HCT116 (cell line): Measurements from ENCODE around the gene GGA1. TPM values are rescaled to one million over a fixed set of nuclear protein-coding genes. Genes with fewer than 3 reads are reported as not detected.

ENCODE experiments used
- ATAC-seq: fragments of 200-7000 bp; cut with Tn5 transposase; 2 replicates; pipeline ENCODE4 v1.9.1; 2020; ENCODE audit warnings: mild to moderate bottlenecking, moderate library complexity
- BruUV-seq: library from RNA; stranded (reverse); fragments of 400-500 nt; replicated peaks from 2 replicates; lab custom pipeline; 2021; lab: Mats Ljungman, UMichigan
- CTCF ChIA-PET: fragments of 300-600 bp; sonication (Branson Sonifier 250); formaldehyde crosslinking; loops from one replicate; lab custom pipeline; 2021; ENCODE audit warnings: antibody characterized with exemption; lab: Charles Lee
- POLR2A ChIA-PET: fragments of 300-600, 350-600 bp; sonication (Branson Sonifier 250); formaldehyde crosslinking; loops from one replicate; lab custom pipeline; 2021; ENCODE audit warnings: antibody characterized with exemption; lab: Charles Lee
- RAD21 ChIA-PET, 2 experiments: fragments of 300-600 bp; sonication (Branson Sonifier 250); formaldehyde crosslinking; loops; one replicate each; lab custom pipeline; 2023; ENCODE audit warnings: low total read pairs in 2 of 2; ENCODE audit not compliant: uncharacterized antibody in 2 of 2, unreplicated experiment in 2 of 2, low non-redundant PET in 1 of 2; lab: Charles Lee
- DNase-seq: peaks from one replicate; pipeline ENCODE4 v3.0.0-alpha.2; 2010; ENCODE audit warnings: low read depth, low spot score
- H2AFZ ChIP-seq: fragments of 200-600 bp; shearing (Covaris generic), sonication (generic); 2 replicates; pipeline ENCODE4 v1.6.1; 2017; ENCODE audit warnings: low read depth, mixed run types, mixed read lengths, antibody characterized with exemption, low read length; ENCODE audit not compliant: poor library complexity, severe bottlenecking
- H3K27ac ChIP-seq: 2 replicates; pipeline ENCODE4 v1.5.1; 2012; ENCODE audit warnings: low read depth, low read length
- H3K27me3 ChIP-seq: fragments of 200-600 bp; sonication (generic); 2 replicates; pipeline ENCODE4 v1.6.1; 2016; ENCODE audit warnings: mixed run types, low read length, mixed read lengths; ENCODE audit not compliant: insufficient read depth
- H3K36me3 ChIP-seq, 2 experiments: fragments of 200-500 bp in 1 of 2; fragments of 200-600 bp in 1 of 2; sonication (Bioruptor generic) in 1 of 2; sonication (generic) in 1 of 2; 2 replicates each; pipeline versions ENCODE4 v1.5.1 to v1.6.1; 2014 to 2016; ENCODE audit warnings: low read length in 2 of 2, inconsistent platforms in 1 of 2, mixed read lengths in 1 of 2, mixed run types in 1 of 2; ENCODE audit not compliant: insufficient read depth in 2 of 2, control insufficient read depth in 1 of 2
- H3K4me1 ChIP-seq, 2 experiments: fragments of 200-600 bp in 1 of 2; sonication (generic) in 1 of 2; 2 replicates each; pipeline versions ENCODE4 v1.5.1 to v1.6.1; 2012 to 2017; ENCODE audit warnings: low read length in 2 of 2, inconsistent platforms in 1 of 2, mild to moderate bottlenecking in 1 of 2, mixed read lengths in 1 of 2, mixed run types in 1 of 2, moderate library complexity in 1 of 2; ENCODE audit not compliant: insufficient read depth in 2 of 2, control insufficient read depth in 1 of 2
- H3K4me2 ChIP-seq: fragments of 200-600 bp; sonication (generic); 2 replicates; pipeline ENCODE4 v1.6.1; 2017; ENCODE audit warnings: mixed run types, low read length, mixed read lengths
- H3K4me3 ChIP-seq, 2 experiments: fragments of 200-600 bp in 1 of 2; sonication (generic) in 1 of 2; replicated peaks in 1 of 2; 2 replicates each; pipeline ENCODE4 v1.5.1; 2011 to 2016; ENCODE audit warnings: low read length in 2 of 2, control low read depth in 1 of 2, low read depth in 1 of 2, mild to moderate bottlenecking in 1 of 2, mixed read lengths in 1 of 2, mixed run types in 1 of 2
- H3K79me2 ChIP-seq: fragments of 200-600 bp; sonication (generic); 2 replicates; pipeline ENCODE4 v1.6.1; 2017; ENCODE audit warnings: mild to moderate bottlenecking, mixed run types, low read length, moderate library complexity, mixed read lengths; ENCODE audit not compliant: insufficient read depth
- H3K9ac ChIP-seq: fragments of 200-600 bp; sonication (generic); 2 replicates; pipeline ENCODE4 v1.6.1; 2016; ENCODE audit warnings: low read length, mixed read lengths
- H3K9me2 ChIP-seq: fragments of 200-600 bp; sonication (generic), shearing (Covaris generic); 2 replicates; pipeline ENCODE4 v1.6.1; 2017; ENCODE audit warnings: mixed run types, mild to moderate bottlenecking, moderate library complexity; ENCODE audit not compliant: insufficient read depth
- H3K9me3 ChIP-seq, 2 experiments: fragments of 200-500 bp in 1 of 2; fragments of 200-600 bp in 1 of 2; sonication (Bioruptor generic) in 1 of 2; sonication (generic) in 1 of 2; 2 replicates each; pipeline ENCODE4 v1.6.1; 2014 to 2017; ENCODE audit warnings: low read length in 2 of 2, mixed read lengths in 2 of 2, inconsistent platforms in 1 of 2, low read depth in 1 of 2, mild to moderate bottlenecking in 1 of 2, mixed run types in 1 of 2, moderate library complexity in 1 of 2; ENCODE audit not compliant: control insufficient read depth in 1 of 2, insufficient read depth in 1 of 2
- H4K20me1 ChIP-seq: fragments of 200-600 bp; sonication (generic), shearing (Covaris generic); 2 replicates; pipeline ENCODE4 v1.6.1; 2017; ENCODE audit warnings: mixed run types, mild to moderate bottlenecking, moderate library complexity; ENCODE audit not compliant: insufficient read depth
- CBX3 ChIP-seq: IDR thresholded peaks from 2 replicates; pipeline ENCODE4 v1.6.1; 2012; ENCODE audit warnings: low read depth
- EZH2phosphoT487 ChIP-seq: fragments of 200-600 bp; IDR thresholded peaks from 2 replicates; pipeline ENCODE4 v1.6.1; 2018; ENCODE audit warnings: antibody characterized with exemption, borderline replicate concordance
- FOSL1 ChIP-seq: IDR thresholded peaks from 2 replicates; pipeline ENCODE4 v1.6.1; 2012; ENCODE audit warnings: low read depth
- POLR2A ChIP-seq: IDR thresholded peaks from 2 replicates; pipeline ENCODE4 v1.7.0; 2011; ENCODE audit warnings: borderline replicate concordance; ENCODE audit not compliant: insufficient read depth, insufficient read length; ENCODE audit errors: extremely low read depth
- SP1 ChIP-seq: IDR thresholded peaks from 2 replicates; pipeline ENCODE4 v1.6.1; 2012; ENCODE audit warnings: low read depth
- SRF ChIP-seq: IDR thresholded peaks from 2 replicates; pipeline ENCODE4 v1.6.1; 2012; ENCODE audit warnings: low read depth
- YY1 ChIP-seq: IDR thresholded peaks from 2 replicates; pipeline ENCODE4 v1.6.1; 2011; ENCODE audit warnings: low read length, low read depth, moderate library complexity, mild to moderate bottlenecking; ENCODE audit not compliant: insufficient replicate concordance; ENCODE audit errors: extremely low read depth
- ZBTB33 ChIP-seq: IDR thresholded peaks from 2 replicates; pipeline ENCODE4 v1.6.1; 2011; ENCODE audit warnings: mild to moderate bottlenecking, low read length, moderate library complexity; ENCODE audit not compliant: insufficient replicate concordance; ENCODE audit errors: extremely low read depth
- ZFX ChIP-seq: fragments of 450-650 bp; IDR thresholded peaks from 2 replicates; pipeline ENCODE4 v1.6.1; 2017
- ZNF274 ChIP-seq: fragments of 200-500 bp; sonication (Bioruptor generic); IDR thresholded peaks from 2 replicates; pipeline ENCODE4 v1.6.1; 2014; ENCODE audit warnings: mild to moderate bottlenecking, low read depth, low read length, inconsistent platforms
- intact Hi-C: fragments of 100-400 bp; cut with micrococcal nuclease; formaldehyde crosslinking; loops from 2 replicates; pipeline ENCODE4 v1.10.0; 2022
- total RNA-seq: library from RNA; stranded (reverse); gene quantifications from one replicate; pipeline ENCODE4 v1.2.1, GENCODE V29; 2021; ENCODE audit not compliant: unreplicated experiment

Gene GGA1
- total RNA-seq, 1 experiment from 2014 or later: 89.8 TPM

- TF ChIP-seq EZH2phosphoT487: no peak
- no peak for TF ChIP-seq YY1
- no peak for TF ChIP-seq SP1
- TF ChIP-seq FOSL1: no peak
- TF ChIP-seq POLR2A: no peak
- TF ChIP-seq SRF: no peak
- TF ChIP-seq ZFX: no peak
- TF ChIP-seq ZBTB33: no peak
- no peak for TF ChIP-seq ZNF274
- no peak for TF ChIP-seq CBX3
- Histone ChIP-seq H3K9me2 (no peaks in the 10 kb centered on the region), H3K36me3 (peaks cover 8 to 25% of the 10 kb centered on the region in 2 experiments; a peak in 1 of 4 replicates), H3K9ac (no peak overlapping the region), H3K27me3 (no peaks in the 10 kb centered on the region), H3K4me2 (no peak overlapping the region), H4K20me1 (no peaks in the 10 kb centered on the region), H3K79me2 (peaks cover 55% of the 10 kb centered on the region), H2AFZ (no peak overlapping the region), H3K4me3 (no peak overlapping the region), H3K27ac (no peak overlapping the region), H3K9me3 (no peaks in the 10 kb centered on the region), H3K4me1 (peaks cover 11 to 40% of the 10 kb centered on the region in 2 experiments; a peak in 3 of 4 replicates)
- CTCF ChIA-PET: interaction anchor here (0.7 to 2.2 kb wide), 4 partner anchors 9 to 130 kb away, joined by 3 to 11 read pairs (median 4); no protein-coding TSS in a partner anchor
- POLR2A ChIA-PET: interaction anchor here (1.0 to 4.5 kb wide), 2 partner anchors 10 to 14 kb away, joined by 3 to 23 read pairs; partner anchors contain the start of gene LGALS1
- RAD21 ChIA-PET: interaction anchor here in 1 of 2 experiments (0.5 kb wide), 1 partner anchor 21 kb away, joined by 5 read pairs; no protein-coding TSS in a partner anchor
- DNase-seq (no peak), ATAC-seq (no peak)
- intact Hi-C loops: no loop called here
- BruUV-seq: no TSS peak
Observed at GRCh38 chr22:37662039-37662438, 53.4 kb downstream of the GGA1 start.
